HG02885 (cell line): ENCODE data around the gene NOTUM.

ENCODE experiments used
- ATAC-seq: cut with Tn5 transposase; IDR thresholded peaks from one replicate; pipeline ENCODE4 v1.9.1; 2021; ENCODE audit warnings: mild to moderate bottlenecking; ENCODE audit not compliant: unreplicated experiment, poor library complexity

The NOTUM gene

DNA sequence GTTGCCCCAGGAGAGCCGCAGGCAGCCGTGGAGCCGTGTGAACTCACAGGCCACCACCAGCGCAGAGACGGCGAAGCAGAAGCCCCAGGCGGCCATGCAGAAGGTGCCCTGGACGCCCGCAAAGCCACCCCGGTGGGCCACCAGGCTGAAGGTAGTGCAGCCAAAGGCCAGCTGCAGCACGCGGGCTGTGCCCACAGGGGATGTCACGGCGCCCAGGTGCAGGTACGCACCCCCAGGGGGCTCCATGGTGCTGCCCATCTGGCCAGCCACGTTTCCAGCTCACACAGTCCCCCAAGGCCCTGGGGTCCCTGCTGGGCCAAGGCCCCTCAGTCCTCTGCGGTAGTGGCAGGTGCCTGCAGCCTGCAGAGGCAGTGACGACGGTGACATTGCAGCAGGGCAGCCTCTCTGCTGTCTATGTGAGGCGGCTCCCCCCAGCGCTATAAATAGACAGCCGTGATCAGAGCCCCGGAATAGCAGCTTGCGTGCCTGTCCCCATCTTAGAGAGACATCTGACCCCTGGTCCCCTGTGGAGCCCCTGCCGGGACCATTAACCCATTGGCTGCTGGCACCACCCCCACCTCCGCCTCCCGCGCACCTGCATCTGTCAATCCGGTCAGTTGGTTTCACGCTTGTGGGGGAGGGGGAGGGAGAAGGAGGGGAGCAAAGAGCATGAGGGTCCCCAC, 19.4 kb downstream of the NOTUM start:
- ATAC-seq = no peak

GRCh38 chr17:81940538-81941483, 20.2 kb downstream of the NOTUM start:
- no peak for ATAC-seq

- no peak for ATAC-seq
Observed at GRCh38 chr17:81939881-81940385, 21.1 kb downstream of the NOTUM start.

DNA sequence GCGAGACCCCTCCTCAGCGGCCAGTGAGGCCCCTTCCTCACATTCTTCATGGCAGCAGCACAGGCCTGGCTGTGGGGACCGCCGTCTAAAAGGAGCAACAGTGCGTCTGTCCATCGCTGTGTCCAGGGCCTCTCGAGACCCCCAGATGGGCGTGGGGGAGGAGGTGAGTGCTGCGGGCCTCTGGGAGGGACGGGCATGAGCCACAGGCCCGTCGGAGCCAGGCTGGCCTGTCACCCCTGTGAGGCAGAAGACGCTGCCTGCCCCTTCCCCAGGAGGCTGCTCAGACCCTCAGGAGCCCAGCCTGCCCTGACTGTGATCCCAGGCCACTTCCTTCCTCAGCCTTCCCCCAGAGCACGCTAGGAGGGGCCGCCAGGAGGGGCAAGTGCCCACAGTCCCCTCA, 21.8 kb downstream of the NOTUM start:
- ATAC-seq = no peak

DNA sequence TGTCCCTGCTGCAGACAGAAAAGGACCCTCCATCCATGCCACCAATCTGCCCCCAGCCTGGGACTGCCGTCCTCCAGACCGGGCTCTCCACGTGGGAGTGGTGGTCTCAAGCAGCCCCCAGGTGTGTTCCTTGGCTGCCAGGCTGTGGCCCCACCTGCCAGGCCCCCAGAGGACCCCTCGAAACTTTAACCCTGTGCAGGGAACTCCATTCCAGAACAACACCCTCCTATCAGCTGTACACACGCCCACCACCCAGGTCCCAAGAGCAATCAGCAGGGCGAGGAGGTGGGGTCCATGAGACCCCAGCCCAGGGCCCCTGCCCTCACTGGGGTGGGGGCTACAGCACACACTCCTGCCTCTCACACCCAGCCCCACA, 25.3 kb downstream of the NOTUM start:
- ATAC-seq = no peak

DNA sequence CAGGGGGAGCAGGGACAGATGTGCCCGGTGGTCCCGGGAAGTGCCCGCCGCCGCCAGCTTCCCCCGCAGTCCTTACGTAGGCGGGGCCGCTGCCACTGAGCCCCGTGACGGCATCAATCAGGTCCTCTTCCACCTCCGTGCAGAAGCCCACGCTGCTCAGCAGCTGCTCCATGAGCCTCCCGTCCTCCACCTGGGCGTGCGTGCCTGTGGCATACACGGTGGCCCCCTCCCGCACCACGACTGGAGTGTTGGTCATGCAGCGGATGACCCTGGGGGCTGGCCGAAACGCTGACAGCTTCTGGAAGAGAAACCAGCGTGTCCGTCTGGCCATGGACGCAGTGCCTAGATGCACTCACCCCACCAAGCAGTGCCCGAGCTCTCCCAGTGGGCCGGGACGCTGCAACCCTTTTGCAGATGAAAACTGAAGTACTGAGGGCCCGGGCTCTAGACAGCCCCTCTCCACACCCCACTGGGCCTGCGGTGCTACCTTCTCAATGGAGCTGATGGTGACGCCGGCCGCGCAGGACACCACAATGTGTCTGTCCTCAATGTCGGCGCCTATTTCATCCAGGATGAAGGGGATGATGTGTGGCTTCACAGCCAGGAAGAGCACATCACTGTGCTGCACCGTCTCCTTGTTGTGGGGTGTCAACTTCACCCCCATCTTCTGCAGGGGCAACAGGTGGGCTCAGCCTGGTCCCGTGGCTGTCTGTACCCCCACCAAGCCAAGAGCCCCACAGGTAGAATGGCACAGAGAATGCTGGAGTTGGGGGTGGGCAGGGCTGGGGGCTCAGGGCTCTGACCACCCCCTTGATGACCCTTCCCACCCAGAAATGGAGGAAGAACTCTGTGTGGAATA, 25.9 kb downstream of the NOTUM start:
- no peak for ATAC-seq

DNA sequence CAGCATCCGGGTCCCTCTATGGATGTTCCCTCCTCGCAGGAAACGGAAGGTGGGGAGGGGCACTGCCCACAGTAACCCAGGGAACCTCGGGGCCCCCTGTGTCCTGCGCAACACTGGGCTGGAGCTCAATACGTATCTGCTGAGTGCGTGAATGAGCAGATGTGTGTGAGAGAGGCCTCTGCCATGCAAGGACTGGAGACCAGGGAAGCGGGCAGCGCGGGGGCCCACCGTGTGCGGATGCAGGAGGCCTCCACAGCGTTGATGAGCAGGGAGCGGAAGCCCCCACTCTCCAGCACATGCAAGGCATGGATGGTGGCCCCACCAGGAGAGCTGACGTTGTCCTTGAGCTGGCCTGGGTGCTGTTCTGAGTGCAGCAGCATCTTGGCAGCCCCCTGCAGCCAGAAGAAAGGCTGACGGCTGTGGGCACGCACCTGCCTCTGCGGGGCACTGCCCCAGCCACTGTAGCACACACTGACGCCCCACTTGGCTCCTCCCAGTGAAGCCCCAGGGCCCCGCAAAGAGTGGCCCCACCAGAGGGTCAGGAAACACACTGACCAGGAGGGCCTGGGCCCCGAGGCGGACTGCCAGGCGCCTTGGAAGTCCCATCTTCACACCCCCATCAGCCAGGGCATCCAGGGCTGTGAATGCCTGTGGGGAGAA, 26.8 kb downstream of the NOTUM start:
- ATAC-seq = no peak

DNA sequence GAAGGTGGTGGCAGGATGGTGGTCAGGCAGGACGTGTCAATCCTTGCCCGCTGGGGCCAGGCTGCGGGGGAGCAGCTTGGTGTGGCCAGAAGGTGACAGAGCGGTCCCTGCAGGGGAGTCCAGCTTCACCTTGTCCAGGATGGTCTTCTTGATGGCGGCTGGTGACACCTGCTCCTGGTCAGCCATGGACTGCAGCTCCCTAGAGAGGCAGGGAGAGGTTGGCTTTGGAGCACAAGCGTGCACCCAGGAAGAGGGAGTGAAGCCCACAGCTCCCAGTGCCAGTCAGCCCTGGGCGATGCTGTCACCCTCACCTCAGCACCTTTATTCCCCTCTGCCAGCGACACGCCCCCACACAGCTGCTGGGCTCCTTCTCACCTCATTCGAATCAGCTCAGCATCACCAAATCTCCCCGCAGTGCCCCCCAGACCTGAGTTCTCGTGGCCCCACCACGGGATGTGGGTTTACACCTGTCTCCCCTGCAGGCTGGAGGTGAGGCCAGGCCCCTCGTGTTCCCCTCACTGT, 27.7 kb downstream of the NOTUM start:
- ATAC-seq = no peak

DNA sequence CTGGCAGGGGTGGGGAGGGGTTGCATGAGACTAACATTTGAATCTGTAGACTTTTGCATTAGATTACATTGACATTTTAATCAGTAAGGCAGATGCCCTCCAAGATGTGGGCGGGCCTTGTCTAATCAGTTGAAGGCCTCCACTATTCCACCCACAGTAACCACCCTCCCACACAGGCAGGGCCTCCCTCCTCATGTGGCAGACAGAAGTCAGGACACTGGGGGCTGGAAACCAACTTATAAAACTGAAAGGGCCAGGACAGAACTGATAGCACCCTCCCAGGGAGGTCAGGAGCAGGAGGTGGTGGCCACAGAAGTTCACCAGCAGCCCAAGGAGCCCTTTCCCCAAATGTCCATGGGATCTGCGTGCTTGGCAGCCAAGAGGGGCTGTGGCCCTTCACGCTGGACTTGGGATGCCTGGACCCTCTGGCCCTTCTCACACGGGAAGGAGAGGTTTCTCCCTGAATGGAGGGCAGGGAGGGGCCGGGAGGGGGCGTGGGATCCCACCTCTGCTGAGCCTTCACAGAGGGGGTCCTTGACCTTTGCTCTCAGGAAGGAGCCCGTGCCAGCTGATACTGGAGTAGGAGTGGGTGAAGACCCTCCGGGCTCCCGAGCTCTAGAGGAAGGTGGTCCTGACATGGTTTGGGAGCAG, 28.5 kb downstream of the NOTUM start:
- no peak for ATAC-seq

GRCh38 chr17:81931557-81932332, 29.2 kb downstream of the NOTUM start:
- ATAC-seq = no peak

- ATAC-seq = no peak
Observed at GRCh38 chr17:81931189-81931556, 29.8 kb downstream of the NOTUM start.

DNA sequence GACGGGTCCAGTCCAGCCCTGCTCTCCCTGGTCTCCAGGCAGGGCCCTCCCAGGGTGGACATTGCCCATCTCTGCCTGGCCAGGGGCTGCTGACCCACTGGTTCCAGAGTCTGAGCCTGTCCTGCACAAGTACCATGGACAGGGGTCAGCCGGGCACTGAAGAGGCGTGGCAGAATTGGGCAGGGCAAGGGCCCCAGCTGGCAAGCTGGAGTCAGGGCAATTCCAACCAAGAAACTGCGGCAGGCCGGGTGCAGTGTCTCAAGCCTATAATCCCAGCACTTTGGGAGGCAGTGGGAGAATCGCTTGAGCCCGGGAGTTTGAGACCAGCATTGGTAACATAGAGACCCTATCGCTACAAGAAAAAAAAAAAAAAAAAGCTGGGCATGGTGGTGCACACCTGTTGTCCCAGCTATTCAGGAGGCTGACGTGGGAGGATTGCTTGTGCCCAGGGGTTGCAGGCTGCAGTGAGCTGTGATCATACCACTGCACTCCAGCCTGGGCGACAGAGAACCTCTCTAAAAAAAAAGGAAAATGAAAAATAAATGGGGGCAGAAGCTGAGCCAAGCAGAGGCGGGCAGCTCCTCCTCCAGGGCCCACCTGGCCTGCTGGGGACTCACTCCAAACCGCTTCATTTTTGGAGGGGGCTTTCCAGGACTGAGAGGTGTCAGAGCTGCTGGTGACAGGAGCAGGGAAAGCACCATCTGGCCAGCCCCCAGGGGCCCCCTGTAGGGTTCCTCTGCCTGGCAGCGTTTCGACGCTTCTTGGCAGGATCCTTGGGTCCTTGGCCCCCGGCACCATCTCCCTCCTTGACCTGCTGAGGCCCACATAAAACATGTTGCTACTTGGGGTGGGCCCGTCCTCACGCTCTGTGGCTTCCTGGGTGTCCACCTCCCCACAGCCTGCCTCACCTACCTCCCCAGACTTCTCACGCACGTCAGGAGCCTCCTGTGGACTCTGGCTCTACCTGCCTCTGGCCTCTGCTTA, 30.6 kb downstream of the NOTUM start:
- no peak for ATAC-seq

GRCh38 chr17:81929253-81930141, 31.5 kb downstream of the NOTUM start:
- no peak for ATAC-seq

DNA sequence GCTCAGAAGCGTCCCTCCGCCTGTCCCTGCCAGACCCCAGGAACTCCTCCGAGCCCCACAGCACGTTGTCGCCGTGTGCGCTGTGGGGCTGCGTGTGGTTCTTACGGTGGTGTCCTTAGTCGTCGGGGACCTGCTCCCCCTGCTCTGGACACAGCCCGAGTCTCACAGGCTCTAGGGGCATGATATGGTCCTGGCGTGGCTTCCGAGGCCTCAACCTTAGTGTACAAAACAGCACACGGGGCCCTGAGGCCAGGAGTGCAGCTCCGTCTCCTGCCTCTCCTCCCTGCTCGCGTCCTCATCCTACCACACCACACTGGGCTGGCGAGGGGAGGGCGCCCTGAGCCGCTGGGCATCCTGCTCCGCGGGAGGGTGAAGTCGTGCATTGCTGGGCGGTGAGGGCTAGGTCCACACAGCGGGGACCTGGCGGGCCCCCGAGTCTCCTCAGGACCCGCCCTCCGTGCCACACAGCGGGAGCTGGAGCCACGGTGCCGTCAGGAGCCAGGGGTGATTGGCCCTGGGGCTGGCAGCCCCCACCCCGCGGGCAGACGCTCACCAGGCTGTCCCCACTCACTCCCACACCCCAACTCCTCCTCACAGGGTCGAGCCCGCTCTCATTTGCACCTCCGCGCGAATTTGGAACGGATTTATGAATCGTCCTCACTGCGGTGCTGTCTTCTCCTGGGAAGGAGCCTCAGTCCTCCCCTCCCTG, 32.3 kb downstream of the NOTUM start:
- ATAC-seq = no peak

- ATAC-seq = peak; percentile 79
Observed at GRCh38 chr17:81927653-81928543, 33.1 kb downstream of the NOTUM start, which contains the start of gene MAFG. Gene MAFG, minus strand, starts transcription at chr17:81927735. Its CDS starts 4,550 bp downstream, at chr17:81923185.
